GM12864 (cell line): ENCODE results near the gene BIRC3.

Experiments
- DNase-seq: peaks from one replicate; pipeline ENCODE4 v3.0.0-alpha.2; 2011; ENCODE audit warnings: low read depth
- H3K4me3 ChIP-seq: 2 replicates; pipeline ENCODE4 v1.5.1; 2011; ENCODE audit warnings: mild to moderate bottlenecking, low read depth, low read length, control low read depth
- CTCF ChIP-seq: IDR thresholded peaks from 2 replicates; pipeline ENCODE4 v1.5.1; 2011; ENCODE audit warnings: low read depth, mild to moderate bottlenecking, moderate library complexity, low read length, control low read depth, inconsistent platforms; ENCODE audit errors: missing control alignments

The BIRC3 gene

GRCh38 chr11:102341844-102342318 lies 24.6 kb downstream of the BIRC3 start:
- H3K4me3 ChIP-seq = no peak overlapping the region
- peak; percentile 80 for TF ChIP-seq CTCF
- peak; percentile 70 for DNase-seq

- no peak overlapping the region for H3K4me3 ChIP-seq
- TF ChIP-seq CTCF = no peak
- DNase-seq = no peak
Observed at GRCh38 chr11:102343809-102344208, 26.5 kb downstream of the BIRC3 start.

- no peak for DNase-seq
- peak overlapping the region; percentile 86 for H3K4me3 ChIP-seq
Observed at GRCh38 chr11:102345904-102346303, 28.6 kb downstream of the BIRC3 start.

GRCh38 chr11:102346456-102346747 lies 29.1 kb downstream of the BIRC3 start:
- no peak for DNase-seq
- TF ChIP-seq CTCF = no peak
- H3K4me3 ChIP-seq = peak overlapping the region; percentile 86

More at GRCh38 chr11:102345904-102346303, 28.6 kb downstream of the BIRC3 start:
- no peak for TF ChIP-seq CTCF

GRCh38 chr11:102346748-102347461 lies 29.6 kb downstream of the BIRC3 start, which contains the start of gene BIRC2:
TSS of gene BIRC2 (plus strand) at chr11:102347214. CDS start at chr11:102349855, 2,641 bp downstream.
- DNase-seq = peak; percentile 55
- peak within 1 kb of the TSS; percentile 86 for H3K4me3 ChIP-seq
- TF ChIP-seq CTCF = peak; percentile 75

GRCh38 chr11:102347462-102348370 lies 30.4 kb downstream of the BIRC3 start:
- peak overlapping the region; percentile 86 for H3K4me3 ChIP-seq
- DNase-seq = no peak
- no peak for TF ChIP-seq CTCF
